B cell (primary cell): ENCODE results near the gene HOXB1. TPM values are rescaled to one million over a fixed set of nuclear protein-coding genes. Genes with fewer than 3 reads are reported as not detected.

Experiments used
- ATAC-seq: fragments of 200-7000 bp; cut with Tn5 transposase; one replicate; pipeline ENCODE4 v1.10.0; 2021; ENCODE audit warnings: low read depth, mild to moderate bottlenecking, moderate number of reproducible peaks, moderate library complexity
- CTCF ChIA-PET: fragments of 350-600 bp; sonication (Branson Sonifier 250); formaldehyde crosslinking; loops from one replicate; lab custom pipeline; 2021; ENCODE audit warnings: antibody characterized with exemption, inconsistent platforms; lab: Charles Lee
- POLR2A ChIA-PET: fragments of 350-600 bp; sonication (Branson Sonifier 250); formaldehyde crosslinking; loops from one replicate; lab custom pipeline; 2021; ENCODE audit warnings: antibody characterized with exemption; lab: Charles Lee
- DNase-seq: peaks from one replicate; pipeline ENCODE4 v3.0.0; 2013
- H2AFZ ChIP-seq: 2 replicates; pipeline ENCODE4 v1.6.1; 2012; ENCODE audit warnings: mild to moderate bottlenecking, low read depth, low read length; ENCODE audit not compliant: insufficient read depth, poor library complexity, severe bottlenecking
- H3K27ac ChIP-seq, 2 donors: 1 replicate in 1 of 2; 2 replicates in 1 of 2; pipeline ENCODE4 v1.5.1; 2012 to 2013; ENCODE audit warnings: low read length in 2 of 2, mild to moderate bottlenecking in 2 of 2, moderate library complexity in 1 of 2
- H3K27me3 ChIP-seq, 4 experiments: fragments of 200-600 bp in 1 of 4; sonication (generic) in 1 of 4; replicated peaks in 1 of 4; 1 replicate in 2 of 4; 2 replicates in 2 of 4; pipeline versions ENCODE4 v1.6.1 to v1.7.0; 2013 to 2016; ENCODE audit warnings: low read length in 3 of 4, mild to moderate bottlenecking in 2 of 4, mixed read lengths in 1 of 4, moderate library complexity in 1 of 4; ENCODE audit not compliant: insufficient read depth in 4 of 4, control insufficient read depth in 3 of 4; ENCODE audit errors: control extremely low read depth in 1 of 4
- H3K36me3 ChIP-seq, 2 experiments: replicated peaks in 1 of 2; 1 replicate in 1 of 2; 2 replicates in 1 of 2; pipeline versions ENCODE4 v1.6.1 to v1.7.1; 2013; ENCODE audit warnings: low read length in 1 of 2; ENCODE audit not compliant: insufficient read depth in 2 of 2, control insufficient read depth in 1 of 2; ENCODE audit errors: control extremely low read depth in 1 of 2, extremely low read depth in 1 of 2
- H3K4me1 ChIP-seq, 2 donors: fragments of 200-600 bp in 1 of 2; sonication (generic) in 1 of 2; 1 replicate in 1 of 2; 2 replicates in 1 of 2; pipeline versions ENCODE4 v1.5.1 to v1.6.1; 2013 to 2017; ENCODE audit warnings: low read length in 2 of 2; ENCODE audit not compliant: control insufficient read depth in 2 of 2, insufficient read depth in 2 of 2
- H3K4me2 ChIP-seq: replicated peaks from 2 replicates; pipeline ENCODE3; 2012; ENCODE audit warnings: mild to moderate bottlenecking, low read depth, low read length; ENCODE audit not compliant: poor library complexity, severe bottlenecking
- H3K4me3 ChIP-seq, 5 experiments: fragments of 200-600 bp in 1 of 5; sonication (generic) in 1 of 5; 1 replicate in 3 of 5; 2 replicates in 2 of 5; pipeline versions ENCODE4 v1.5.1 to v1.7.0; 2011 to 2016; ENCODE audit warnings: low read length in 4 of 5, mild to moderate bottlenecking in 4 of 5, low read depth in 2 of 5, control low read depth in 1 of 5, moderate library complexity in 1 of 5; ENCODE audit not compliant: insufficient read depth in 1 of 5; ENCODE audit errors: control extremely low read depth in 1 of 5, extremely low read depth in 1 of 5
- H3K79me2 ChIP-seq: fragments of 200-600 bp; sonication (generic); one replicate; pipeline ENCODE4 v1.6.0; 2016; ENCODE audit warnings: low read length; ENCODE audit not compliant: control insufficient read depth, insufficient read depth
- H3K9ac ChIP-seq: fragments of 200-600 bp; sonication (generic); 2 replicates; pipeline ENCODE4 v1.6.1; 2017; ENCODE audit warnings: mild to moderate bottlenecking, low read length, moderate library complexity
- H3K9me3 ChIP-seq, 3 donors: one replicate each; pipeline versions ENCODE4 v1.6.1 to v1.7.1; 2013; ENCODE audit warnings: low read length in 2 of 3; ENCODE audit not compliant: control insufficient read depth in 2 of 3, insufficient read depth in 1 of 3; ENCODE audit errors: control extremely low read depth in 1 of 3
- H4K20me1 ChIP-seq: 2 replicates; pipeline ENCODE4 v1.6.0; 2012; ENCODE audit warnings: mild to moderate bottlenecking, low read length; ENCODE audit not compliant: insufficient read depth, control insufficient read depth, poor library complexity, severe bottlenecking
- H3K27ac Mint-ChIP-seq: one replicate; pipeline ENCODE4 v1.8.0; 2021; ENCODE audit warnings: mixed read lengths
- H3K27me3 Mint-ChIP-seq: one replicate; pipeline ENCODE4 v1.8.0; 2021; ENCODE audit warnings: mixed read lengths
- H3K4me1 Mint-ChIP-seq: one replicate; pipeline ENCODE4 v1.8.0; 2021; ENCODE audit warnings: mixed read lengths
- H3K4me3 Mint-ChIP-seq: one replicate; pipeline ENCODE4 v1.8.0; 2021; ENCODE audit warnings: mixed read lengths
- H3K9me3 Mint-ChIP-seq: one replicate; pipeline ENCODE4 v1.8.0; 2022; ENCODE audit warnings: mixed read lengths; ENCODE audit not compliant: insufficient read depth
- CTCF ChIP-seq: fragments of 200-600 bp; IDR thresholded peaks from one replicate; pipeline ENCODE4 v1.8.0; 2022; ENCODE audit warnings: antibody characterized with exemption, mild to moderate bottlenecking
- EZH2 ChIP-seq: IDR thresholded peaks from 2 replicates; pipeline ENCODE4 v1.6.1; 2012; ENCODE audit warnings: borderline replicate concordance, low read depth, mild to moderate bottlenecking, moderate library complexity, low read length; ENCODE audit not compliant: insufficient read depth, poor library complexity, severe bottlenecking
- WGBS: methylation state at CpG from one replicate; pipeline ENCODE4 v1.1.5; 2013; ENCODE audit warnings: missing lambda C conversion rate; ENCODE audit not compliant: insufficient coverage; 5-methylcytosine and 5-hydroxymethylcytosine counted together
- intact Hi-C: fragments of 100-400 bp; cut with micrococcal nuclease; formaldehyde crosslinking; loops from one replicate; pipeline ENCODE4 v1.10.0; 2022
- polyA plus RNA-seq: library from polyadenylated mRNA; depleted of rRNA; stranded (reverse); fragments of >200 nt; gene quantifications from 2 replicates; pipeline ENCODE4 v1.2.3, GENCODE V29; 2012
- total RNA-seq, 2 donors: library from RNA; stranded (reverse); fragments of 120-200 nt in 1 of 2; gene quantifications; 1 replicate in 1 of 2; 2 replicates in 1 of 2; pipeline versions ENCODE4 v1.2.3 to v1.2.4, GENCODE V29; 2013 to 2022

Gene HOXB1
- total and polyA plus RNA-seq, 2 donors (not counting 1 experiment from before 2014, with no cell fraction given), result not detected

DNA sequence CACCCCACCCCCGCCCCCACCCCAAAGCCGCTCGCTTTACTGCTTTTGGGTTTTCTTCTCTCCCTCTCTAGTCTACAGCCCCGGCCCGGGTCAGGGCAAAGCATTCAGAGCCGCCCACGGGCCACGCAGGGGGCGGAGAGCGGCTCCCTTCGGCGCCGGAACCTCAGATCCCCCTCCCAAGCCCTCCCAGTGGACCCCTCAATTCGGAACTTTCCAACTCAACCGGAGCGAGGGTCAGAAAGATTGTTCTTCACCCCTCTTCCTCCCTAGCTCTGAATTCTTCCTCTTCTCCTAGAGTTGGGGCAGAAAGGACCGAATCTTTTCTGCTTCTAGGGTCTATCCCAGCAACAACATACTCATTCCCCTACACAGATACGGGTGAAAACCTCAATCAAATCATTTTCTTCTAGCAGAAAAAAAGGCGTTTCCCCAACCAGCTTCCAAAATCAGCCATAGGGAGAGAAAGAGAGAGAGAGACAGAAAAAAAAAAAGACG lies 13.1 kb upstream of the HOXB1 start:
- Mint-ChIP-seq H3K4me1 (peaks cover 31% of the 10 kb centered on the region), H3K4me3 (peak overlapping the region; percentile 94), H3K9me3 (no peaks in the 10 kb centered on the region), H3K27ac (peak overlapping the region; percentile 87), H3K27me3 (peaks cover 53% of the 10 kb centered on the region)
- Histone ChIP-seq H3K9ac (peak overlapping the region; percentile 70), H3K27me3 (peaks cover 0 to 68% (median 28%) of the 10 kb centered on the region in 4 experiments), H3K27ac (peak overlapping the region in 1 of 2 donors; percentile 46), H3K4me2 (peak overlapping the region; percentile 96), H2AFZ (peak overlapping the region; percentile 82), H4K20me1 (no peaks in the 10 kb centered on the region), H3K9me3 (peaks cover 0 to 11% (median 0%) of the 10 kb centered on the region in 3 donors), H3K4me3 (peak overlapping the region; percentile 5 to 73 (median 52)), H3K36me3 (no peaks in the 10 kb centered on the region), H3K79me2 (no peaks in the 10 kb centered on the region), H3K4me1 (peaks cover 45 to 47% of the 10 kb centered on the region in 2 donors)
- 2% methylated on average over 15 of the region's 20 CpGs for WGBS
- intact Hi-C loops, result loop anchor here (10.0 kb wide), 1 partner anchor 49 kb away; no protein-coding TSS in a partner anchor
- ATAC-seq (peak; percentile 29), DNase-seq (no peak)
- CTCF ChIA-PET, result interaction anchor here (0.6 kb wide), 1 partner anchor 75 kb away, joined by 3 read pairs; no protein-coding TSS in a partner anchor
- TF ChIP-seq CTCF (no peak), EZH2 (no peak)
- POLR2A ChIA-PET, result interaction anchor here (0.7 kb wide), 1 partner anchor 1712 kb away, joined by 4 read pairs; no protein-coding TSS in a partner anchor
